Mucosa of descending colon (tissue), 3 donors: ENCODE measurements around the gene CELSR2. TPM values are rescaled to one million over a fixed set of nuclear protein-coding genes. Genes with fewer than 3 reads are reported as not detected.

ENCODE experiments used
- ATAC-seq: fragments of 200-7000 bp; cut with Tn5 transposase; one replicate; pipeline ENCODE4 v1.9.1; 2020; ENCODE audit warnings: mild to moderate bottlenecking, moderate library complexity
- DNase-seq, 3 donors: peaks; one replicate each; pipeline ENCODE4 v3.0.0-alpha.2; 2020
- H3K36me3 ChIP-seq: fragments of 200-600 bp; one replicate; pipeline ENCODE4 v1.8.0; 2021; ENCODE audit warnings: low read depth, mild to moderate bottlenecking
- H3K4me1 ChIP-seq: fragments of 200-600 bp; one replicate; pipeline ENCODE4 v1.8.0; 2021; ENCODE audit warnings: low read depth, mild to moderate bottlenecking
- H3K4me3 ChIP-seq: fragments of 200-600 bp; one replicate; pipeline ENCODE4 v1.8.0; 2021; ENCODE audit warnings: mild to moderate bottlenecking
- H3K9me3 ChIP-seq: fragments of 200-600 bp; one replicate; pipeline ENCODE4 v1.8.0; 2021; ENCODE audit warnings: mild to moderate bottlenecking
- CTCF ChIP-seq: fragments of 200-600 bp; IDR thresholded peaks from one replicate; pipeline ENCODE4 v1.8.0; 2022; ENCODE audit warnings: antibody characterized with exemption, mild to moderate bottlenecking
- intact Hi-C, 2 donors: fragments of 100-400 bp; cut with DNase I in 1 of 2; cut with micrococcal nuclease in 1 of 2; formaldehyde crosslinking; loops; one replicate each; pipeline versions ENCODE4 v1.11.0 to v1.11.1; 2022; cut with DNase I, micrococcal nuclease
- total RNA-seq, 3 donors: library from RNA; stranded (reverse); fragmentation: NEBNext Ultra II Directional in 2 of 3; extraction: Animal tissue kit (Norgen Biotek cat#: 25700) in 2 of 3; gene quantifications; one replicate each; pipeline versions ENCODE4 v1.2.1 to v1.2.4, GENCODE V29; 2021 to 2023
- donor health status: DM: no; HTN: no; CAD: no; lungs with moderate emphysema.
- donor health status: DM: no; HTN: no; CAD: no.
- donor health status: DM: no; HTN: yes; CAD: no.

The CELSR2 gene
- total RNA-seq, 3 donors from 2014 or later = 2.8 to 14.7 (median 3.2) TPM

GRCh38 chr1:109240158-109241152, 8.9 kb upstream of the CELSR2 start:
- H3K9me3 ChIP-seq = no peaks in the 10 kb centered on the region
- peaks cover 7% of the 10 kb centered on the region for H3K4me1 ChIP-seq
- no peak overlapping the region for H3K4me3 ChIP-seq
- TF ChIP-seq CTCF = no peak
- intact Hi-C loops = no loop called here
- H3K36me3 ChIP-seq = no peaks in the 10 kb centered on the region
- ATAC-seq = peak; percentile 64
- peak; percentile 58 to 63 (median 62) for DNase-seq

- Histone ChIP-seq H3K4me1 (peaks cover 7% of the 10 kb centered on the region), H3K4me3 (no peak overlapping the region), H3K9me3 (no peaks in the 10 kb centered on the region), H3K36me3 (no peaks in the 10 kb centered on the region)
- no peak for DNase-seq
- intact Hi-C loops = no loop called here
- no peak for ATAC-seq
- TF ChIP-seq CTCF = no peak
These were observed 8.0 kb upstream of the CELSR2 start for GRCh38 chr1:109241344-109241743.

- DNase-seq = no peak
- no peaks in the 10 kb centered on the region for H3K36me3 ChIP-seq
- no peak for TF ChIP-seq CTCF
- no peaks in the 10 kb centered on the region for H3K9me3 ChIP-seq
- ATAC-seq = no peak
- intact Hi-C loops = no loop called here
- no peak overlapping the region for H3K4me3 ChIP-seq
- peaks cover 7% of the 10 kb centered on the region for H3K4me1 ChIP-seq
These were observed 7.4 kb upstream of the CELSR2 start for GRCh38 chr1:109241841-109242345.

GRCh38 chr1:109242387-109242786, 7.0 kb upstream of the CELSR2 start:
- H3K9me3 ChIP-seq = no peaks in the 10 kb centered on the region
- DNase-seq = no peak
- intact Hi-C loops = no loop called here
- ATAC-seq = no peak
- H3K4me1 ChIP-seq = peaks cover 7% of the 10 kb centered on the region
- no peak overlapping the region for H3K4me3 ChIP-seq
- H3K36me3 ChIP-seq = no peaks in the 10 kb centered on the region
- no peak for TF ChIP-seq CTCF

- Histone ChIP-seq H3K4me1 (peaks cover 7% of the 10 kb centered on the region), H3K4me3 (no peak overlapping the region), H3K36me3 (no peaks in the 10 kb centered on the region), H3K9me3 (no peaks in the 10 kb centered on the region)
- intact Hi-C loops = no loop called here
- DNase-seq = no peak
- no peak for ATAC-seq
- no peak for TF ChIP-seq CTCF
These were observed 6.1 kb upstream of the CELSR2 start for GRCh38 chr1:109243221-109243620.
